Medulla oblongata (tissue), 1 donor: ENCODE results near the gene LY86.
"Not testable (repeated sequence)": the region's sequence is repeated elsewhere in the genome, so short reads cannot be mapped to it uniquely, and the experiment has no call there.

Source experiments
- DNase-seq: peaks from one replicate; pipeline ENCODE4 v3.0.0-alpha.2; 2015; ENCODE audit errors: extremely low spot score

Gene LY86

DNA sequence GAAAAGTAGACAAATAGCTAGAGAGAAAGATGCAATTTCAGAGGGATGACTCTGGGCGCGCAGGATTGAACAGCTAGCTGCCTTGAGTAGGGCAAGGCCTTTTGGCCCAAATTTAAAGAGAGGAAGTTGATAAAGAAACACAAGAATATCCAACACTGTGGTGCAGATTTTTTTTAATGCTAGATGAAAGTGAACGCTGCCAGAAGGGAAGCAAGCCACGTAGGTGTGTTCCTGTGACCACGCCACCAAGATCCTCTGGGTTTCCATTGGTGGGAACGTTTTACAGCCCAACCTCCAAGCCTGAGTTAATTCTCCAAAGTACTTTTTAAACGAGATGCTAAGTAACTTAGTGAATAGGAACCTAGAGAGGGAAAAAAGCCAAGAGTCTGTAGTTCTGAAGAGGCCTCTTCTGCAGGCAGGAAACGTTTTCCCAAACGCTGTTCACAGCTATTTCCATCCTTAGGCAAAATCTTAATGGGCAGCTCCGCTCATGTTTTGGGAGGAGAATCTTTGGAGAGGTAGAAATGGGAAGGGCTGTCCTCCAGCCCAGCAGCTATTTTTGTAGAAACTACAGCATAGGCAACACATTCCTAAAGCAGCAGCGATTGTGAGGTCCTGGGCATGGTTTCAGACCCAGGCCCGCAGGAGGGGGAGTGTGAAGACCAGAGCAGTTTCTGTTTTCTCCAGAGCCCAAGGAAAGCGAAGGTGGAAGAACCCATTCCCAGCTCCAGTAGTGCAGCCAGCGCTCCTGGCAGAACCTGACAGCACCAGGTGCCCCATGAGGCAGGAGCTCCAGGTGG, 8.2 kb downstream of the LY86 start:
- DNase-seq: no peak

DNA sequence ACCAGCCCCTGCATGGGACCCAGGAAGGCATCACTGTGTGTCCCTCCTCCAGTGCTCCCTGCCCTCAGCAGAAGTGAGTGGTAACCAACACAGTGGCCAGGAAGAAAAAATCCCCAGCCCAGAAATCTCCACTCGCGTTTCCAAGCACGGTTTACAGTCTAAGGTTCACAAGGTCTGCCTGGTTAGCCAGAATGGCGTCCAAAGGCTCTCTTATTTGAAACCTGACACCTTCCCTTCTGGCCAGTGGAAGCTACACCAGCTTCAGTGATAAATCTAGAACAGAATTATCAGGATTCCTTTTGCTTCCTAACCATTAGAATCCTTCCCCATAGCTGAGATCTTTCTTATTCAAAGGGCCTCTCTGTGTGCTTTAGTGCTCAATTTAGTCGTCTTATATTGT, 9.2 kb downstream of the LY86 start:
- DNase-seq: no peak

GRCh38 chr6:6599468-6599873, 11.0 kb downstream of the LY86 start:
- DNase-seq: peak; percentile 77

GRCh38 chr6:6600875-6601274, 12.4 kb downstream of the LY86 start:
- DNase-seq: no peak

GRCh38 chr6:6602262-6602661, 13.7 kb downstream of the LY86 start:
- no peak for DNase-seq

DNA sequence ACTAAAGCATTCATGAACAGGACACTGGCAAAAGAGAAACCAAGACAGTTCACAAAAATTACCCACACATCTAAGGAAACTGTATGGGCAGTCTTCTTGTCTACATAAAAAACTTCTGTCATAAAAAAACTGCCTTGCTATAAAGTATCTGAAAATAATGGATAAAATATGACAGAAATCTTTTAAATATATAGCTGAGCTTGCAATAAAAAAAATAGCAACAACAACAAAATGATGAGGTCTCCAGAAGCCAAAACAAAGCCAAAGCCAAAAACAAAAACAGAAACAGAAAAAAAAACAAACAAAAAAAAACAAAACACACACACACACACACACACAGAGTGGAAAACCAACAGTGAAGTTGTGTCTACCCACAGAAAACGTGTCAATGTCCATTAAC, 14.8 kb downstream of the LY86 start:
- DNase-seq: no peak

DNA sequence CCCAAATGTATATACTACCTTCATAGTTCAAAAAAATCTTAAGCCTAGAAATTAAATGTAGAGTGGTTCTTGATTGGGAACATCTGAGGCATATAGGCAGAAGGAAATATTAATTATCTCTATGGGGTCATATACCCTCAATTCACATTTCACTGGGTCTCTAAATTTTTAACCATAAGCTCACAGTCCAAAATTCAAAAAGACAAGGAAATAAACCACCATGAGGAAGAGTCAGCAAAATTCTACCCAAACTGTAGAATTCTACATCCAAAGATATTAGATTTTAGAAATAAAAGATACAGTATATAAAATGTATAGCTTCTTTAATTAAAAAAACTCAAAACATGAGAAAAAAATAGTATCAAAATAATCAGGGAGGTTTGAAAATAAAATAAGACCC, 15.5 kb downstream of the LY86 start:
- no peak for DNase-seq

- DNase-seq: no peak
Observed at GRCh38 chr6:6604566-6604965, 16.0 kb downstream of the LY86 start.

- no peak for DNase-seq
Observed at GRCh38 chr6:6605873-6606272, 17.4 kb downstream of the LY86 start.

DNA sequence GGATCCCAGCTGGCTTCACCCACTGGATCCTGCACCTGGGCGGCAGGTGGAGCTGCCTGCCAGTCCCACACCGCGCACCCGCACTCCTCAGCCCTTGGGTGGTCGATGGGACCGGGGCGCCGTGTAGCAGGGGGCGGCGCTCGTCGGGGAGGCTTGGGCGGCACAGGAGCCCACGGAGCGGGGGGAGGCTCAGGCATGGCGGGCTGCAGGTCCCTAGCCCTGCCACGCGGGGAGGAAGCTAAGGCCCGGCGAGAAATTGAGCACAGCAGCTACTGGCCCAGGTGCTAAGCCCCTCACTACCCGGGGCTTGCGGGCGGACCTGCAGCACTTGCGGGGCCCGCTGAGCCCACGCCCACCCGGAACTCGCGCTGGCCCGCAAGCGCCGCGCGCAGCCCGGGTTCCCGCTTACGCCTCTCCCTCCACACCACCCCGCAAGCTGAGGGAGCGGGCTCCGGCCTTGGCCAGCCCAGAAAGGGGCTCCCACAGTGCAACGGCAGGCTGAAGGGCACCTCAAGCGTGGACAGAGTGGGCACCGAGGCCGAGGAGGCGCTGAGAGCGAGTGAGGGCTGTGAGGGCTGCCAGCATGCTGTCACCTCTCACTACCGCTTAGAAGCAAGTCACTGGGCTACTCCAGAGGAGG, 18.0 kb downstream of the LY86 start:
- not testable (repeated sequence) for DNase-seq

GRCh38 chr6:6609450-6609849, 20.9 kb downstream of the LY86 start:
- DNase-seq: no peak

- DNase-seq: peak; percentile 46
Observed at GRCh38 chr6:6610031-6610591, 21.6 kb downstream of the LY86 start.

- DNase-seq: no peak
Observed at GRCh38 chr6:6611486-6611885, 23.0 kb downstream of the LY86 start.

- no peak for DNase-seq
Observed at GRCh38 chr6:6612308-6612707, 23.8 kb downstream of the LY86 start.

DNA sequence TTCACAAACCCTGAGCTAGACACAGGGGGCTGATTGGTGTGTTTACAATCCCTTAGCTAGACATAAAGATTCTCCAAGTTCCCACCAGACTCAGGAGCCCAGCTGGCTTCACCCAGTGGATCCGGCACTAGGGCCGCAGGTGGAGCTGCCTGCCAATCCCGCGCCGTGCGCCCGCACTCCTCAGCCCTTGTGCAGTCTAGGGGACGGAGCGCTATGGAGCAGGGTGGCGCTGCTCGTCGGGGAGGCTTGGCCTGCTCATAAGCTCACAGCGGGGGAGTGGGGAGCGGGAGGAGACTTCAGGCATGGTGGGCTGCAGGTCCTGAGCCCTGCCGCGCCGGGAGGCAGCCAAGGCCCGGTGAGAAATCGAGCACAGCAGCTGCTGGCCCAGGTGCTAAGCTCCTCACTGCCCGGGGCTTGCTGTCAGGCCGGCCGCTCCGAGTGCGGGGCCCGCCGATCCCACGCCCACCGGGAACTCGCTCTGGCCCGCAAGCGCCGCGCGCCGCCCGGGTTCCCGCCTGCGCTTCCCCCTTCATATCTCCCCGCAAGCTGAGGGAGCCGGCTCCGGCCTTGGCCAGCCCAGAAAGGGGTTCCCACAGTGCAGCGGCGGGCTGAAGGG, 24.7 kb downstream of the LY86 start:
- DNase-seq: not testable (repeated sequence)

GRCh38 chr6:6614096-6614982, 25.8 kb downstream of the LY86 start:
- no peak for DNase-seq

GRCh38 chr6:6614983-6615349, 26.4 kb downstream of the LY86 start:
- DNase-seq: no peak

DNA sequence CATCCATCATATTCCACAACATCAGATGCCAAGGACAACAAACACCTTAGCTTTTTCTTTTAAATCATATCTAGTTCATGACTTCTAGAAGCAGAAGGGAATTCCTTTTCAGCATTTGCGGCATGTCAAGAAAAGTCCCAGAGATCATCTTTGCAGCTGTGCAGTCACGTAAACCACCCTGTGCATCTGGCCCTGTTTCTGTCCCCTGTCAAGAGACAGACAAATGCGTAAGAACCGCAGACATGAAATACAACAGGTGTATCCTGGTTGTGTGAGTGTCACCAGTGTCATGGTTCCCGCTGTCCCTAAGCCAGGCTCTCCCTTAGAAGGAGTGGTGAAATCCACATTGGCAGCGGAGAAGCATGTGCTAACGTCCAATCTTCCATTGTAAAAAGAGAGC, 28.1 kb downstream of the LY86 start:
- DNase-seq: no peak

DNA sequence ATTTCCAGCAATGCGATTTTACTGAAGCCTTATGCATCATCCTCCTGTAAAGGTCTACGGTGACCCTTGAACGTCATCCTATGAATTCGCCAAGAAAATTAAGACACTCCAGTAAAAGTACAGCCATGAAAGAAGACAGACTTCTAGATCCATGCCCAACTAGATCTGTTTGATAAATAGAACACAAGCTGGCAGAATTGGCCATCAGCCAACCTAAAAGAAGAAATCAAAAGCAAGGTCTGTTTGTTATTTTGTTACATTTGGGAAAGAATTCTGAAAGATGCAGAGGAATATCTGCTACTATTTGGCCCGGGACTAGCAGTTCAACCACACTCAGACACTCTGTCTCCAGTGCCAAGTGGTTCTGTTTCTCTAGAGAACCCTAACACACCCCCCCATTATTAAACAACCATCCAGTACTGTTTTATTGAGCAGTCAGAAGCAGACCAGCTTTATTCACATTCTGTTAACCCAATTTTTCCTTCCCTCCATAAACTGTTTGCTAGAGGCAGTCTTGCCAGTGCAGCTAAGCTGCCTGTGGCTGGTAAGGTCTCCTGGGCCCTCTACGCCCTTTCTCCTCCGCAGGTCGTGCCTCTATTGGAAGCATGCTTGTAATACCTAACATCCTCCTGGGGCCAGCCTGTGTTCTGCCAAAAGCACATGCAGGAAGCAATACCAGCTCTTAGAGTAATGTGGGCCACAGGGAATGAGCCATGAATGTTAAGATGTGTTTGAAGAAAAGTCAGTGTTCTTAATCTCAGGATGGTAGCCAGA, 30.7 kb downstream of the LY86 start:
- DNase-seq: no peak

- DNase-seq: no peak
Observed at GRCh38 chr6:6620766-6621425, 32.4 kb downstream of the LY86 start.
